ENCODE results near the gene AP5B1.

The AP5B1 gene

DNA sequence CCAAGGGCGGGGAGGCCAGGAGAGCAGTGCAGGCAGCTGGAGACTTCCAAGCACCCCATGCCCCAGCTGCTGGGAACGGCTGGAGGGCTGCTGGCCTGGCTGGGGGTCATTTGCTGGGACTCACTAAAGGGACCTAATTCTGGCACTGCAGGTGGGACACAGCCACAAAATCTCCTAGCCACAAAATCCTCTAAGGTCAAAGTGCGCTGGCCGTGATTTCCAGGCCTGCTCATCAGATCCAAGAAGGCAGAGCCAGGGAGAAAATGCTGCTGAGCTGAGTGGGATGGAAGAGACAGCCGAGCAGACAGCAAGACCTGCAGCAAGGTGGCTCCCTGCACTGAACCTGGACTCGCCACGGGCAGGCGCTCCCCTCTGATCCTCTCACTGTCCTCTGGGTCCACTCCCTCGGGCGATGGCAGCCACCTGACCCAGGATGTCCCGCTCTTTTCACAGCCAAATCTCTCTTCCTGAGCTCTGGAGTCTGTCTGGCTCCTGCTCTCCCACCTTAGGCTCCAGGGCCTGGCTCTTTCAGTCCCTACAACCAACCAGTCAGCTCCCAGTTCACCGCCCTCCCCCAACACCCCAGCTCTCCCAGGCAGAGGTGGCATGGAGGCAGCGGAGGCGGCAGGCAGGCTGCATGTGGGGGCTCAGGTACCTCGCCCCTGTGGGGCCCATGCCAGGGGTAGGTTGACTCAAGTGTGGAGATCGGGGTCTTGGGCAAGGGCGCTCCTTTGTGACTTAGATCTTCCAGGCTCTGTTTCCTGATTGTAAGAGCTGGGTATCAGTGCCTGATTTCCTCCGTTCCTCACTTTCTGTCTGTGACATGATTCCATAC is 20.6 kb upstream of the AP5B1 start:
- H3K27me3 ChIP-seq (ENCODE audit: insufficient read depth, poor library complexity, severe bottlenecking) = no peaks in the 10 kb centered on the region
- DNase-seq (ENCODE audit: low spot score) (no peak), ATAC-seq (ENCODE audit: low read depth) (no peak)
- TF ChIP-seq, protein P1, sequence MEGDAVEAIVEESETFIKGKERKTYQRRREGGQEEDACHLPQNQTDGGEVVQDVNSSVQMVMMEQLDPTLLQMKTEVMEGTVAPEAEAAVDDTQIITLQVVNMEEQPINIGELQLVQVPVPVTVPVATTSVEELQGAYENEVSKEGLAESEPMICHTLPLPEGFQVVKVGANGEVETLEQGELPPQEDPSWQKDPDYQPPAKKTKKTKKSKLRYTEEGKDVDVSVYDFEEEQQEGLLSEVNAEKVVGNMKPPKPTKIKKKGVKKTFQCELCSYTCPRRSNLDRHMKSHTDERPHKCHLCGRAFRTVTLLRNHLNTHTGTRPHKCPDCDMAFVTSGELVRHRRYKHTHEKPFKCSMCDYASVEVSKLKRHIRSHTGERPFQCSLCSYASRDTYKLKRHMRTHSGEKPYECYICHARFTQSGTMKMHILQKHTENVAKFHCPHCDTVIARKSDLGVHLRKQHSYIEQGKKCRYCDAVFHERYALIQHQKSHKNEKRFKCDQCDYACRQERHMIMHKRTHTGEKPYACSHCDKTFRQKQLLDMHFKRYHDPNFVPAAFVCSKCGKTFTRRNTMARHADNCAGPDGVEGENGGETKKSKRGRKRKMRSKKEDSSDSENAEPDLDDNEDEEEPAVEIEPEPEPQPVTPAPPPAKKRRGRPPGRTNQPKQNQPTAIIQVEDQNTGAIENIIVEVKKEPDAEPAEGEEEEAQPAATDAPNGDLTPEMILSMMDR (IDR thresholded peaks at IDR 0.05; ENCODE audit: poor library complexity, severe bottlenecking) = no peak
- H3K27ac ChIP-seq (ENCODE audit: poor library complexity, severe bottlenecking) = no peak overlapping the region
- no peaks in the 10 kb centered on the region for H3K9me3 ChIP-seq (ENCODE audit: severe bottlenecking)
- H3K4me1 ChIP-seq (ENCODE audit: insufficient read depth, poor library complexity, severe bottlenecking) = no peaks in the 10 kb centered on the region
- no peak overlapping the region for H3K4me3 ChIP-seq (ENCODE audit: severe bottlenecking)
- no peaks in the 10 kb centered on the region for H3K36me3 ChIP-seq (ENCODE audit: low read depth)

- Histone ChIP-seq H3K4me1 (ENCODE audit: insufficient read depth, poor library complexity, severe bottlenecking) (no peaks in the 10 kb centered on the region), H3K9me3 (ENCODE audit: severe bottlenecking) (no peaks in the 10 kb centered on the region), H3K27ac (ENCODE audit: poor library complexity, severe bottlenecking) (no peak overlapping the region), H3K27me3 (ENCODE audit: insufficient read depth, poor library complexity, severe bottlenecking) (no peaks in the 10 kb centered on the region), H3K4me3 (ENCODE audit: severe bottlenecking) (no peak overlapping the region), H3K36me3 (ENCODE audit: low read depth) (no peaks in the 10 kb centered on the region)
- ATAC-seq (ENCODE audit: low read depth) (no peak), DNase-seq (ENCODE audit: low spot score) (no peak)
- TF ChIP-seq, protein P1 (IDR thresholded peaks at IDR 0.05; ENCODE audit: poor library complexity, severe bottlenecking) = no peak
Measured at GRCh38 chr11:65798882-65799281, 18.1 kb upstream of the AP5B1 start.

GRCh38 chr11:65797711-65798110 is 16.9 kb upstream of the AP5B1 start:
- H3K4me1 ChIP-seq (ENCODE audit: insufficient read depth, poor library complexity, severe bottlenecking) = peaks cover 4% of the 10 kb centered on the region
- DNase-seq (ENCODE audit: low spot score) (no peak), ATAC-seq (ENCODE audit: low read depth) (no peak)
- TF ChIP-seq, protein P1 (IDR thresholded peaks at IDR 0.05; ENCODE audit: poor library complexity, severe bottlenecking) = no peak
- H3K27me3 ChIP-seq (ENCODE audit: insufficient read depth, poor library complexity, severe bottlenecking) = no peaks in the 10 kb centered on the region
- H3K27ac ChIP-seq (ENCODE audit: poor library complexity, severe bottlenecking) = no peak overlapping the region
- H3K4me3 ChIP-seq (ENCODE audit: severe bottlenecking) = no peak overlapping the region
- H3K36me3 ChIP-seq (ENCODE audit: low read depth) = no peaks in the 10 kb centered on the region
- no peaks in the 10 kb centered on the region for H3K9me3 ChIP-seq (ENCODE audit: severe bottlenecking)

- TF ChIP-seq, protein P1 (IDR thresholded peaks at IDR 0.05; ENCODE audit: poor library complexity, severe bottlenecking) = no peak
- ATAC-seq (ENCODE audit: low read depth) = no peak
Measured at GRCh38 chr11:65796726-65797601, 16.2 kb upstream of the AP5B1 start.

More at GRCh38 chr11:65796726-65797601, 16.2 kb upstream of the AP5B1 start:
- Histone ChIP-seq H3K27ac (ENCODE audit: poor library complexity, severe bottlenecking) (no peak overlapping the region), H3K4me3 (ENCODE audit: severe bottlenecking) (no peak overlapping the region), H3K9me3 (ENCODE audit: severe bottlenecking) (no peaks in the 10 kb centered on the region), H3K27me3 (ENCODE audit: insufficient read depth, poor library complexity, severe bottlenecking) (no peaks in the 10 kb centered on the region), H3K36me3 (ENCODE audit: low read depth) (no peaks in the 10 kb centered on the region), H3K4me1 (ENCODE audit: insufficient read depth, poor library complexity, severe bottlenecking) (peaks cover 11% of the 10 kb centered on the region)
- DNase-seq (ENCODE audit: low spot score) = no peak

All from RWPE2 (cell line).